ENCODE measurements around the gene BCAS3. TPM values are rescaled to one million over a fixed set of nuclear protein-coding genes. Genes with fewer than 3 reads are reported as not detected.

BCAS3 gene
- total RNA-seq, 1 donor from 2014 or later: 30.5 TPM

DNA sequence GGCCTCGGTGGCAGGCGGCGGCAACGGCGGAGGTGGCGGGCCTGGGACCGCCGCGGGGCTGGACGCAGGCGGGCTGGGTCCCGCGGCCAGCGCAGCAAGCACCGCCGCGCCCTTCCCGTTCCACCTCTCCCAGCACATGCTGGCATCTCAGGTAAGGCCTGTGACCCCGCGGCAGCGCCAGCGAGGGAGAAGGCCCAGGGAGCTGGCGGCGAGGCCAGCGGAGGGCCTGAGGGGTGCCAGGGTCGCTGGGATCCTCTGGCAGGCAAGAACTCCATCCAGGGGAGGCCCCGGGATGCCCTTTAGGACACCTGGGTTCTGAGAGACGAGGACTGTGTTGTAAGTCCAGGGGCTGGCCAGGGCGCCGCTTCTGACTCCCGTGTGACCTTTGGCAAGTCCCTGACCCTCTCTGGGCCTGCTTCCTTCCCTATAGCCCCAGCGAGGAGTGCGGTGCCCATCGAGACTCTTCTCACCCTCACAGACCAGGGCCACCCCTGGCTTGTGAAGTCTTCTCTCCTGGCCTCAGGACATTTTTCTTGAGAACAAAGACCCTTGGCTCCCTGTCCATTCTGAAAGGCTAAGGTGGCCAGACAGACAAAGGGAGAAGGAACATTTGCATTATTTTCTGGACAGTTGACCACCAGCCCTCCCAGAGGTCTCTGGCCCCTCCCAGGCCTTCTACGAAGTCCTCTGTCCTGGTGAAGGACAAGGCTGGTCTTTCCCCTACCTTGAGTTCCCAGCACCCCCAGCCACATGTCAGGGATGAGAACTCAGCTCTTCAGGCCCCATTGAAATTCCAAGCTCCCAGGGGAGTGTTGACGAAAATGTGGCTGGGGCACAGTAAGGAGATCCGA lies 728.3 kb downstream of the BCAS3 start:
- Mint-ChIP-seq H3K27me3 (ENCODE audit: low read depth) (peaks cover 93% of the 10 kb centered on the region), H3K4me1 (peaks cover 38% of the 10 kb centered on the region), H3K36me3 (ENCODE audit: low read depth) (peaks cover 19% of the 10 kb centered on the region), H3K4me3 (peak overlapping the region; percentile 72), H3K9me3 (no peaks in the 10 kb centered on the region), H3K27ac (ENCODE audit: unreplicated experiment) (no peak overlapping the region)
- DNase-seq (ENCODE audit: low read depth, low spot score): no peak
- TF ChIP-seq, protein P1, sequence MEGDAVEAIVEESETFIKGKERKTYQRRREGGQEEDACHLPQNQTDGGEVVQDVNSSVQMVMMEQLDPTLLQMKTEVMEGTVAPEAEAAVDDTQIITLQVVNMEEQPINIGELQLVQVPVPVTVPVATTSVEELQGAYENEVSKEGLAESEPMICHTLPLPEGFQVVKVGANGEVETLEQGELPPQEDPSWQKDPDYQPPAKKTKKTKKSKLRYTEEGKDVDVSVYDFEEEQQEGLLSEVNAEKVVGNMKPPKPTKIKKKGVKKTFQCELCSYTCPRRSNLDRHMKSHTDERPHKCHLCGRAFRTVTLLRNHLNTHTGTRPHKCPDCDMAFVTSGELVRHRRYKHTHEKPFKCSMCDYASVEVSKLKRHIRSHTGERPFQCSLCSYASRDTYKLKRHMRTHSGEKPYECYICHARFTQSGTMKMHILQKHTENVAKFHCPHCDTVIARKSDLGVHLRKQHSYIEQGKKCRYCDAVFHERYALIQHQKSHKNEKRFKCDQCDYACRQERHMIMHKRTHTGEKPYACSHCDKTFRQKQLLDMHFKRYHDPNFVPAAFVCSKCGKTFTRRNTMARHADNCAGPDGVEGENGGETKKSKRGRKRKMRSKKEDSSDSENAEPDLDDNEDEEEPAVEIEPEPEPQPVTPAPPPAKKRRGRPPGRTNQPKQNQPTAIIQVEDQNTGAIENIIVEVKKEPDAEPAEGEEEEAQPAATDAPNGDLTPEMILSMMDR (conservative IDR thresholded peaks at IDR 0.05): no peak

GRCh38 chr17:61406537-61406845 lies 728.8 kb downstream of the BCAS3 start:
- no peaks in the 10 kb centered on the region for H3K9me3 Mint-ChIP-seq
- H3K36me3 Mint-ChIP-seq (ENCODE audit: low read depth): peaks cover 16% of the 10 kb centered on the region
- peak overlapping the region; percentile 72 for H3K4me3 Mint-ChIP-seq
- peaks cover 32% of the 10 kb centered on the region for H3K4me1 Mint-ChIP-seq
- no peak overlapping the region for H3K27ac Mint-ChIP-seq (ENCODE audit: unreplicated experiment)
- peaks cover 90% of the 10 kb centered on the region for H3K27me3 Mint-ChIP-seq (ENCODE audit: low read depth)
- no peak for DNase-seq (ENCODE audit: low read depth, low spot score)
- TF ChIP-seq, protein P1 (conservative IDR thresholded peaks at IDR 0.05): no peak

DNA sequence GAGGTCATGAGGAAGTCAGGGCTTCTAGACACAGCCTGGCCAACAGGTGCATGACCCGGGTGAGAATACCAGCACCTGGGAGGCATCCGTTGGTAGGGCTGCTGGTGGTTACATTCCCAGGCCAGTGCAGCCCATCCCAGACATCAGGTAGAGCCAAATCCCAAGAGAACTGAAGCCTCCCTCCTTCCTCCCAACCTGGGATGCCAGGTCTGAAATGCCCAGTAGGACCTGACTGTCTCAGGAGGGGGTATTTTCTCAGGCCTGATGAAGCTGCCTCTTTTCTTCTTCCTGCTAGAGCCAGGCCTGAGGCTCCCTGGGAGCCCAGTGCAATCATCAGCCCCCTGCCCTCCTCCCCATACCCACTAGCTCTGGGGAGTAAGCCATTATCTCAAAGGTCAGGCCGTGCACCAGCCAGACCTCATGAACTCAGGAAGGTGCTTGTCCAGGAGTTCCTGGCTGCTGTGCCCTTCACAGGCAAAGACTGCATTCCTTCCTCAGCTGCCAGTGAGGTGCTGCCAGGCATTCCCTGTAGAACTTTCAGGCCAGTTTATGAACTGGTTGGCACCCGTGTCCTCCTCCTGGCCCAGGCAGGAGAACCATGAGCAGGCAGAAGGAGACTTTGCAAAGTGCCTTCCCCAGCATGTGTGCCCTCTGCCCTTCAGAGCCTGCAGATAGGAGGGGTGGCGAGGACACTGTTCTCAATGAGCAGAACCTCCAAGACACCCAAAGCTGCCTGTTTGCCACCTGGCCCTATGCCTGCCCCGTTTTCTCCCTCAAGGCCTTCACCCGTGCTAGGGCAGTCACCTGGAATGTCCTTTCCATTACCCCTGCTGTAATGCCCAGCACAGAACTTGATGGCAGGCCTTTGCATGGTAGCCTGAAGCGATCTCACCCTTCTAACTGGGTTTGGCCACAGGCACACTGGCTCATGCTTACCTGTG lies 729.6 kb downstream of the BCAS3 start:
- Mint-ChIP-seq H3K9me3 (no peaks in the 10 kb centered on the region), H3K27me3 (ENCODE audit: low read depth) (peaks cover 84% of the 10 kb centered on the region), H3K4me3 (peak overlapping the region; percentile 56), H3K4me1 (peaks cover 29% of the 10 kb centered on the region), H3K36me3 (ENCODE audit: low read depth) (peaks cover 14% of the 10 kb centered on the region), H3K27ac (ENCODE audit: unreplicated experiment) (no peak overlapping the region)
- TF ChIP-seq, protein P1 (conservative IDR thresholded peaks at IDR 0.05): no peak
- no peak for DNase-seq (ENCODE audit: low read depth, low spot score)

GRCh38 chr17:61408151-61409041 lies 730.7 kb downstream of the BCAS3 start:
- Mint-ChIP-seq H3K9me3 (no peaks in the 10 kb centered on the region), H3K27ac (ENCODE audit: unreplicated experiment) (no peak overlapping the region), H3K4me1 (peaks cover 23% of the 10 kb centered on the region), H3K4me3 (peak overlapping the region; percentile 82), H3K27me3 (ENCODE audit: low read depth) (peaks cover 77% of the 10 kb centered on the region), H3K36me3 (ENCODE audit: low read depth) (peaks cover 8% of the 10 kb centered on the region)
- DNase-seq (ENCODE audit: low read depth, low spot score): no peak
- TF ChIP-seq, protein P1 (conservative IDR thresholded peaks at IDR 0.05): no peak
